Measurements from ENCODE around the gene ASTN1. TPM values are rescaled to one million over a fixed set of nuclear protein-coding genes. Genes with fewer than 3 reads are reported as not detected.

Gene ASTN1
- total RNA-seq, 1 experiment from 2014 or later: not detected

GRCh38 chr1:176994931-176995596 lies 169.4 kb downstream of the ASTN1 start:
- no peak for DNase-seq (ENCODE audit: low spot score)

- no peak for DNase-seq (ENCODE audit: low spot score)
Measured at GRCh38 chr1:176993587-176993986, 170.9 kb downstream of the ASTN1 start.

GRCh38 chr1:176989754-176990153 lies 174.8 kb downstream of the ASTN1 start:
- DNase-seq (ENCODE audit: low spot score): no peak

GRCh38 chr1:176989023-176989422 lies 175.5 kb downstream of the ASTN1 start:
- DNase-seq (ENCODE audit: low spot score): no peak

GRCh38 chr1:176987016-176987415 lies 177.5 kb downstream of the ASTN1 start:
- no peak for DNase-seq (ENCODE audit: low spot score)

GRCh38 chr1:176983731-176984130 lies 180.8 kb downstream of the ASTN1 start:
- DNase-seq (ENCODE audit: low spot score): no peak

- DNase-seq (ENCODE audit: low spot score): no peak
Measured at GRCh38 chr1:176976771-176977170, 187.7 kb downstream of the ASTN1 start.

- DNase-seq (ENCODE audit: low spot score): no peak
Measured at GRCh38 chr1:176976225-176976624, 188.3 kb downstream of the ASTN1 start.

- no peak for DNase-seq (ENCODE audit: low spot score)
Measured at GRCh38 chr1:176964687-176965086, 199.8 kb downstream of the ASTN1 start.

GRCh38 chr1:176963181-176963580 lies 201.3 kb downstream of the ASTN1 start:
- no peak for DNase-seq (ENCODE audit: low spot score)

- no peak for DNase-seq (ENCODE audit: low spot score)
Measured at GRCh38 chr1:176961678-176962077, 202.8 kb downstream of the ASTN1 start.

- no peak for DNase-seq (ENCODE audit: low spot score)
Measured at GRCh38 chr1:176959191-176959820, 205.2 kb downstream of the ASTN1 start.

- no peak for DNase-seq (ENCODE audit: low spot score)
Measured at GRCh38 chr1:176957603-176958002, 206.9 kb downstream of the ASTN1 start.

GRCh38 chr1:176954242-176954641 lies 210.3 kb downstream of the ASTN1 start:
- peak; percentile 19 for DNase-seq (ENCODE audit: low spot score)

GRCh38 chr1:176950736-176951324 lies 213.7 kb downstream of the ASTN1 start:
- no peak for DNase-seq (ENCODE audit: low spot score)

- DNase-seq (ENCODE audit: low spot score): peak; percentile 72
Measured at GRCh38 chr1:176949033-176949662, 215.4 kb downstream of the ASTN1 start.

GRCh38 chr1:176944606-176945005 lies 219.9 kb downstream of the ASTN1 start:
- no peak for DNase-seq (ENCODE audit: low spot score)

GRCh38 chr1:176943783-176944182 lies 220.7 kb downstream of the ASTN1 start:
- DNase-seq (ENCODE audit: low spot score): no peak

GRCh38 chr1:176942346-176942745 lies 222.2 kb downstream of the ASTN1 start:
- no peak for DNase-seq (ENCODE audit: low spot score)

GRCh38 chr1:176939993-176940392 lies 224.5 kb downstream of the ASTN1 start:
- DNase-seq (ENCODE audit: low spot score): no peak

- DNase-seq (ENCODE audit: low spot score): no peak
Measured at GRCh38 chr1:176938375-176938774, 226.1 kb downstream of the ASTN1 start.

GRCh38 chr1:176934370-176934769 lies 230.1 kb downstream of the ASTN1 start:
- DNase-seq (ENCODE audit: low spot score): no peak
